Dermis lymphatic vessel endothelial cell (primary cell): Measurements from ENCODE around the gene TXNL4B. TPM values are rescaled to one million over a fixed set of nuclear protein-coding genes. Genes with fewer than 3 reads are reported as not detected.

Experiments
- total RNA-seq: library from RNA; depleted of rRNA; stranded (reverse); fragments of >200 nt; gene quantifications from 2 replicates; pipeline ENCODE4 v1.2.1, GENCODE V29; 2014

TXNL4B gene
- total RNA-seq: 4.9 and 9.8 TPM in 2 replicates

GRCh38 chr16:72093448-72094265, at the start of gene TXNL4B, which contains the start of gene DHX38:
TXNL4B (minus strand) TSS chr16:72093620; CDS start chr16:72090749, 2,871 bp downstream.
DHX38 (plus strand) TSS chr16:72093847; CDS start chr16:72096158, 2,311 bp downstream.

DNA sequence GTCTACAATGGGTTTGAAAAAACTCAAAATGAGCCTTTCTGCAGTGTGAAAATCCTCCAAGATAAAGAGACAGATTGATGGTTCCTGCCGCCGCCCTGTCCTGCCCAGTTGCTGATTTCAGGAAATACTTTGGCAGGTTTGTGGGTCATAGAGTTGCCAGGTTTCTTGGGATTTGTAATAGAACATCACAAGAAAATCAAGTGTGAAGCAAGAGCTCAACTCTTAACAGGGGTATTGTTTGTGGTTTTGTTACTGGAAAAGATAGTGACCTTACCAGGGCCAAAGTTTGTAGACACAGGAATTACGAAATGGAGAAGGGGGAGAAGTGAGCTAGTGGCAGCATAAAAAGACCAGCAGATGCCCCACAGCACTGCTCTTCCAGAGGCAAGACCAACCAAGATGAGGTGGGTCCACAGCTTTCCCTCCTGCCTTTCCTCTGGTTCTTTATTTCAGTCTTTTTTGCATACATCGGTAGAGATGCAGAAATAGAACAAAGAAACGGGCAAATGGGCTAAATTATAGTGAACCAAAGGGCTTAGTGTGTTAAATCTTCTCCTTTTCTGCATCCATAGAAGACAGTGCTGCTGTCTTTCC, 39.1 kb downstream of the TXNL4B start, which contains the start of gene HP:
TSS of gene HP (plus strand) at position 252 of the 594 bp plus-strand sequence. CDS start at position 400, 148 bp downstream.

Other genes with a start within 250 kb of the TXNL4B start
- gene ATXN1L, start 247.6 kb downstream of the TXNL4B start, total RNA-seq: 16.4 and 16.6 TPM in 2 replicates
- gene ZNF821, start 209.4 kb downstream of the TXNL4B start, total RNA-seq: 7.2 and 8.0 TPM in 2 replicates
- 151 and 189 TPM in 2 replicates for gene IST1, start 198.1 kb downstream of the TXNL4B start, total RNA-seq
- under 0.01 TPM in 1 of 2 replicates, not detected in the other for gene PKD1L3, start 93.2 kb downstream of the TXNL4B start, total RNA-seq
- gene DHODH, start 84.9 kb downstream of the TXNL4B start, total RNA-seq: 2.5 and 3.9 TPM in 2 replicates
- gene HP, start 39.1 kb downstream of the TXNL4B start, total RNA-seq: not detected in 2 replicates
- not detected in 2 replicates for gene HPR, start 30.4 kb downstream of the TXNL4B start, total RNA-seq
- 89.2 and 98.2 TPM in 2 replicates for gene DHX38, start 227 bp upstream of the TXNL4B start, total RNA-seq
- gene PMFBP1, start 78.5 kb upstream of the TXNL4B start, total RNA-seq: under 0.01 and 0.11 TPM in 2 replicates